Gastrocnemius medialis (tissue), 4 donors: ENCODE results near the gene WSCD2.

Source experiments
- POLR2A ChIP-seq, 2 donors: fragments of 450-650 bp; IDR thresholded peaks; one replicate each; pipeline ENCODE4 v1.6.1; 2017; ENCODE audit warnings: antibody characterized with exemption in 2 of 2, mild to moderate bottlenecking in 2 of 2, moderate library complexity in 2 of 2
- TF ChIP-seq, protein P1 (sequence below), 5 experiments: fragments of 450-650 bp in 3 of 5; fragments of 200-600 bp in 2 of 5; sonication (generic) in 2 of 5; IDR thresholded peaks in 4 of 5; conservative IDR thresholded peaks in 1 of 5; 1 replicate in 4 of 5; 2 replicates in 1 of 5; pipeline ENCODE4 v1.5.1; 2016 to 2019; ENCODE audit warnings: antibody characterized with exemption in 5 of 5, mild to moderate bottlenecking in 3 of 5, moderate library complexity in 3 of 5

GRCh38 chr12:108170164-108170563, 41.1 kb downstream of the WSCD2 start:
- TF ChIP-seq, protein P1, sequence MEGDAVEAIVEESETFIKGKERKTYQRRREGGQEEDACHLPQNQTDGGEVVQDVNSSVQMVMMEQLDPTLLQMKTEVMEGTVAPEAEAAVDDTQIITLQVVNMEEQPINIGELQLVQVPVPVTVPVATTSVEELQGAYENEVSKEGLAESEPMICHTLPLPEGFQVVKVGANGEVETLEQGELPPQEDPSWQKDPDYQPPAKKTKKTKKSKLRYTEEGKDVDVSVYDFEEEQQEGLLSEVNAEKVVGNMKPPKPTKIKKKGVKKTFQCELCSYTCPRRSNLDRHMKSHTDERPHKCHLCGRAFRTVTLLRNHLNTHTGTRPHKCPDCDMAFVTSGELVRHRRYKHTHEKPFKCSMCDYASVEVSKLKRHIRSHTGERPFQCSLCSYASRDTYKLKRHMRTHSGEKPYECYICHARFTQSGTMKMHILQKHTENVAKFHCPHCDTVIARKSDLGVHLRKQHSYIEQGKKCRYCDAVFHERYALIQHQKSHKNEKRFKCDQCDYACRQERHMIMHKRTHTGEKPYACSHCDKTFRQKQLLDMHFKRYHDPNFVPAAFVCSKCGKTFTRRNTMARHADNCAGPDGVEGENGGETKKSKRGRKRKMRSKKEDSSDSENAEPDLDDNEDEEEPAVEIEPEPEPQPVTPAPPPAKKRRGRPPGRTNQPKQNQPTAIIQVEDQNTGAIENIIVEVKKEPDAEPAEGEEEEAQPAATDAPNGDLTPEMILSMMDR (IDR thresholded peaks at IDR 0.05 in 4 of 5, conservative IDR thresholded peaks at IDR 0.05 in 1 of 5): no peak
- TF ChIP-seq POLR2A (IDR thresholded peaks at IDR 0.05): no peak
